Colon (tissue), 2 donors: ENCODE data around the gene SBDS.
"Not testable (repeated sequence)": the region's sequence is repeated elsewhere in the genome, so short reads cannot be mapped to it uniquely, and the experiment has no call there.

Source experiments
- FAIRE-seq: peaks from 2 replicates; lab custom pipeline; 2012; peaks lifted over from hg19 to GRCh38; lab: Jason Lieb, UNC
- donor health status: control.
- donor health status: control.

SBDS gene

GRCh38 chr7:66994691-66995049 lies 716 bp downstream of the SBDS start:
- not testable (repeated sequence) for FAIRE-seq

GRCh38 chr7:66994051-66994450 lies 1.3 kb downstream of the SBDS start:
- not testable (repeated sequence) for FAIRE-seq

GRCh38 chr7:66989552-66989951 lies 5.8 kb downstream of the SBDS start:
- not testable (repeated sequence) for FAIRE-seq

GRCh38 chr7:66980336-66980735 lies 15.1 kb downstream of the SBDS start:
- FAIRE-seq: not testable (repeated sequence)

GRCh38 chr7:66979013-66979412 lies 16.4 kb downstream of the SBDS start:
- not testable (repeated sequence) for FAIRE-seq

- not testable (repeated sequence) for FAIRE-seq
Measured at GRCh38 chr7:66978312-66978711, 17.1 kb downstream of the SBDS start.

GRCh38 chr7:66974986-66975590 lies 20.3 kb downstream of the SBDS start:
- no peak for FAIRE-seq

GRCh38 chr7:66970310-66970709 lies 25.1 kb downstream of the SBDS start:
- FAIRE-seq: no peak

GRCh38 chr7:66969001-66969400 lies 26.4 kb downstream of the SBDS start:
- FAIRE-seq: not testable (repeated sequence)

- no peak for FAIRE-seq
Measured at GRCh38 chr7:66967029-66967428, 28.4 kb downstream of the SBDS start.

- FAIRE-seq: no peak
Measured at GRCh38 chr7:66964411-66964810, 31.0 kb downstream of the SBDS start.

- FAIRE-seq: no peak
Measured at GRCh38 chr7:66961096-66961495, 34.3 kb downstream of the SBDS start.

- no peak for FAIRE-seq
Measured at GRCh38 chr7:66960192-66960591, 35.2 kb downstream of the SBDS start.

- FAIRE-seq: no peak
Measured at GRCh38 chr7:66958538-66959350, 36.6 kb downstream of the SBDS start.

- FAIRE-seq: no peak
Measured at GRCh38 chr7:66957595-66958290, 37.6 kb downstream of the SBDS start.

- no peak for FAIRE-seq
Measured at GRCh38 chr7:66953044-66953427, 42.4 kb downstream of the SBDS start.

- no peak for FAIRE-seq
Measured at GRCh38 chr7:66952343-66953043, 42.9 kb downstream of the SBDS start.

- no peak for FAIRE-seq
Measured at GRCh38 chr7:66950763-66951162, 44.6 kb downstream of the SBDS start.

- FAIRE-seq: no peak
Measured at GRCh38 chr7:66950311-66950710, 45.1 kb downstream of the SBDS start.

GRCh38 chr7:66948480-66949109 lies 46.8 kb downstream of the SBDS start:
- no peak for FAIRE-seq

- peak; percentile 49 for FAIRE-seq
Measured at GRCh38 chr7:66946545-66946944, 48.8 kb downstream of the SBDS start.

GRCh38 chr7:66939325-66939724 lies 56.1 kb downstream of the SBDS start:
- FAIRE-seq: no peak
